ENCODE measurements around the gene DNAJA2.

The DNAJA2 gene

GRCh38 chr16:46976550-46976949 is 3.1 kb upstream of the DNAJA2 start:
- no peak for DNase-seq (ENCODE audit: low spot score)
- ChIA-PET POLR2A (ENCODE audit: low non-redundant PET) (no interaction called here), CTCF (no interaction called here)
- H3K27ac ChIP-seq: no peak overlapping the region
- TF ChIP-seq CTCF (conservative IDR thresholded peaks at IDR 0.05; ENCODE audit: low read depth): no peak

GRCh38 chr16:46975908-46976470 is 2.5 kb upstream of the DNAJA2 start:
- DNase-seq (ENCODE audit: low spot score): no peak

GRCh38 chr16:46975165-46975564 is 1.7 kb upstream of the DNAJA2 start:
- POLR2A ChIA-PET (ENCODE audit: low non-redundant PET): no interaction called here
- no peak overlapping the region for H3K27ac ChIP-seq
- CTCF ChIA-PET: no interaction called here
- TF ChIP-seq CTCF (conservative IDR thresholded peaks at IDR 0.05; ENCODE audit: low read depth): no peak
- no peak for DNase-seq (ENCODE audit: low spot score)

More at GRCh38 chr16:46975908-46976470, 2.5 kb upstream of the DNAJA2 start:
- no peak for TF ChIP-seq CTCF (conservative IDR thresholded peaks at IDR 0.05; ENCODE audit: low read depth)
- ChIA-PET CTCF (no interaction called here), POLR2A (ENCODE audit: low non-redundant PET) (no interaction called here)
- no peak overlapping the region for H3K27ac ChIP-seq

- H3K27ac ChIP-seq: no peak overlapping the region
- no peak for TF ChIP-seq CTCF (conservative IDR thresholded peaks at IDR 0.05; ENCODE audit: low read depth)
- peak; percentile 8 for DNase-seq (ENCODE audit: low spot score)
- POLR2A ChIA-PET (ENCODE audit: low non-redundant PET): interaction anchor here (0.6 kb wide), 1 partner anchor 69 kb away, joined by 3 read pairs; no protein-coding TSS in a partner anchor
- CTCF ChIA-PET: interaction anchor here (0.6 to 1.3 kb wide), 3 partner anchors 64 to 1190 kb away, joined by 3 to 6 read pairs (median 3); no protein-coding TSS in a partner anchor
Observed at GRCh38 chr16:46974352-46974751, 878 bp upstream of the DNAJA2 start.

DNA sequence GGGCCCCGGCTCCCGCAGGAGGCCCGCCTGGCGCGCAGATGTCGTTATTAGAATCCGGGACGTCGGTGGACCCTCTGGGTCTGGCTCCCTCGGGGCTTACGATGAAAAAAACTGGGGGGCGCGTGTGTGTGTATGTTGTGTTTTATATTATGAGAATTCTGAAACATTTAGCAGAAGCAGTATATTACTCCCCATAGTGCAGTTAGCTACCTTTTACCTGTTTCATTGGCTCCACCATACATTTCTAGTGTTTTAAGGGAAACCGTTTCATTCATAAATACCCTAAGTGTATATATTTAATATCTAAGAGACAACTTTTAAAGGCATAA is 486 bp upstream of the DNAJA2 start:
- DNase-seq (ENCODE audit: low spot score): no peak
- H3K27ac ChIP-seq: peak overlapping the region; percentile 89
- TF ChIP-seq CTCF (conservative IDR thresholded peaks at IDR 0.05; ENCODE audit: low read depth): no peak
- ChIA-PET POLR2A (ENCODE audit: low non-redundant PET) (interaction anchor here (0.6 kb wide), 1 partner anchor 69 kb away, joined by 3 read pairs; no protein-coding TSS in a partner anchor), CTCF (interaction anchor here (0.6 to 1.3 kb wide), 4 partner anchors 10 to 1190 kb away, joined by 3 to 6 read pairs (median 4); no protein-coding TSS in a partner anchor)

- POLR2A ChIA-PET (ENCODE audit: low non-redundant PET): interaction anchor here (0.6 kb wide), 1 partner anchor 65 kb away, joined by 3 read pairs; no protein-coding TSS in a partner anchor
- peak overlapping the region; percentile 89 for H3K27ac ChIP-seq
- peak; percentile 59 for DNase-seq (ENCODE audit: low spot score)
- TF ChIP-seq CTCF (conservative IDR thresholded peaks at IDR 0.05; ENCODE audit: low read depth): no peak
- CTCF ChIA-PET: interaction anchor here (0.5 to 1.3 kb wide), 4 partner anchors 11 to 1192 kb away, joined by 3 to 6 read pairs (median 5); no protein-coding TSS in a partner anchor
Observed at GRCh38 chr16:46972429-46973206, 856 bp downstream of the DNAJA2 start.
